Kidney tubule cell (primary cell): Measurements from ENCODE around the gene GJC1.

Experiments used
- DNase-seq: peaks from one replicate; pipeline ENCODE4 v3.0.0-alpha.2; 2018; ENCODE audit warnings: low spot score

The GJC1 gene

DNA sequence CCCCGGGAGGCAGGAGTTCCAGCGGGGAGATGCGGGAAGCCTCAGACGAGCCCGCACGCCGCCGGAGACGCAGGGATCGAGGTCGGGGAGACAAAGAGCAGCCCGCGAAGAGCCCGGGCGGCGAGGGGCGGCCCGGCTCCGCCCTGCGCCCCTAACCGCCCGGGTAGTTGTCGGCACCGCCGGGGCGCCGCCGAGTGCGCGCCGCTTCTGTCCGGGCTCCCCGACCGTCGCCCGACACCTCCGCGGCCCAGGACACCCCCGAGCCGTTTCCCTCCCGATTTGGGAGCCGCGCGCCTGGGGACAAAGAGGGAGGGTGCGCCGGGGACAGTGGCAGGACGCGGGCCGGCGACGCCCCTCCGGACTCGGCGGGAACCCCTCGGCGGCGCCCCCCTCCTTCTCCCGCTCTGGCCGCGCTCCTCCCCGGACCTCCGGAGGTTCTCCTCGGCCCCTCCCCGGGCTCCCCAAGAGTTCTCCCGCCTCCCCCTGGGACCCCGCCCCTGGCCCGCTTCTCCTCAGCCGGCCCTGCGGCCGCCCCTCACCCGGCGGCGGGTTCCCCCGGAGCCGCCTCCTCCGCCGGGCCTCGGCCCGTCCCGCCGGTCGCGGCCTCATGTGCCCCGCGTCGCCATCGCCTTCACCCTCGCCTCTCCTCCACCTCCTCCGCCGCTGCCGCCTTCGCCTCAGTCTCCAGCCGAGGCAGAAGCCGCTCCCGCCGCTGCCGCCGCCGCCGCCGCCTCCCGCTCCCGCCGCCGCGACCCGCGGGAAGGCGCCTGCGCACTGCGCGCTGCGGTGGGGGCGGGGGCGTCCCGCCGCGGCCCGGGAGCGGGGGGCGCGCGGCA lies at the start of gene GJC1:
TSS of gene GJC1 (minus strand) at position 765 of the 836 bp plus-strand sequence. CDS start 24,470 bp downstream, outside the sequence.
- peak; percentile 47 for DNase-seq

DNA sequence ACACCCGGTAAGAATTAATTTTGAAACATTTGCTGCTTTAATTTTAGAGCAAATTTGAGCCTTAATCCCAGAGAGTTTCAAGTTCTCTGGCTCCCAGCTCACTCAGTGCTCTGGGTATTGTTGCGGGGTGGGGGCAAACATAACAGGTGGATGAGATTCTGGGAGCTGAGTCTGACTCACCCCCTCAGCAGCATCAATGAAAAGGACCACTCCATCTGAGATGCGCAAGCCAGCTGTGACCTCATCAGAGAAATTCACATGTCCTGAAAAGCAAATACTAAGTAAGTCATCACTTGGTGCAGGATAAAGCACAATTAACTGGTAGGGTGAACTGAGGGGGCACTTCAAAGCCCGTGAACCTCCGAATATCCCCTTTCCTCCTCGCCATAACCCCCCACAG lies 49.3 kb upstream of the GJC1 start:
- DNase-seq: no peak

DNA sequence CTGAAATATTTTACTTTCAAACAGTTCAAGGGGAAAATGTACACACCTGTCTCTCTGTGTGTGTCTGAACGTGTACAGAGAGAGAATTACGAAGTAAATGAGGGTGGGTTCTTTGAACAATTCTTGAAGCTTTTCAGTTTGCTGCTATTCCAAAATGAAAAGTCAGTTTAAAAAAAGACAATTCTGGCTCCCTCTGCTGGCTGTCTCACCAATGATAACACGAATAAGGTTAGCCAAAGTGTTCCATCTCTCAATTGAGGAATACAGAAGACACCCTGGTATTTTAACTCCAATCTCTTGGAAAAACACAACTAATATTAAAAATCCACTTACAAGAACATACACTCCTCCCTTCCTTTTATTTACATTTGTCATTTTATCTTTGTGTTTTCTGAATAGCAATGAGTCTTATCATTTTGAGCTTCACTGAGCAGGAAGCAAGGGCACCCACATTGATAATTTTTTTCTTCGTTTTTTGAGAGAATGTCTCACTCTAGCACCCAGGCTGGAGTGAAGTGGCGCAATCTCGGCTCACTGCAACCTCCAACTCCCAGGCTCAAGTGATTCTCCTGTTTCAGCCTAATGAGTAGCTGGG lies 48.6 kb upstream of the GJC1 start:
- DNase-seq: peak; percentile 28

GRCh38 chr17:44877121-44877520 lies 47.0 kb upstream of the GJC1 start:
- no peak for DNase-seq

DNA sequence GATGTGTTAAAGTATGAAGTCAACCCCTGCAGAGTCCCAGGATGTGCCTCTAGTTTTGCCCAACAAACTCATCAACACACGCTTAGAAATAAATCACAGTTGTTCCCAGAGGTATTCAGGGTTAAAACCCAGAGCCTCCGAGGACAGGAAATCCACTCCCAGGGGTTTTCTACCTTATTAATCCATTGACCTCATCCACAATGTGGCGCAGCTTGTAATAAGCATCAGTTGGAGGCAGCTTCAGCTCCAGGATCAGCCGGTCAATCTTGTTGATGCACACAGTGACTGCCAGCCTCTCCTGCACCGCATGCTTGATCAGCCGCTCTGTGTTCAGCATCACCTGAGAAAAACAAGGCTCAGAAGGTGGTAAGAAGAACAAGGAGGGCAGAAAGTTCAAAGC lies 45.7 kb upstream of the GJC1 start:
- DNase-seq: no peak

GRCh38 chr17:44872131-44872768 lies 42.2 kb upstream of the GJC1 start:
- DNase-seq: peak; percentile 4

- no peak for DNase-seq
Measured at GRCh38 chr17:44871556-44871955, 41.5 kb upstream of the GJC1 start.

GRCh38 chr17:44867841-44868240 lies 37.8 kb upstream of the GJC1 start:
- DNase-seq: no peak

DNA sequence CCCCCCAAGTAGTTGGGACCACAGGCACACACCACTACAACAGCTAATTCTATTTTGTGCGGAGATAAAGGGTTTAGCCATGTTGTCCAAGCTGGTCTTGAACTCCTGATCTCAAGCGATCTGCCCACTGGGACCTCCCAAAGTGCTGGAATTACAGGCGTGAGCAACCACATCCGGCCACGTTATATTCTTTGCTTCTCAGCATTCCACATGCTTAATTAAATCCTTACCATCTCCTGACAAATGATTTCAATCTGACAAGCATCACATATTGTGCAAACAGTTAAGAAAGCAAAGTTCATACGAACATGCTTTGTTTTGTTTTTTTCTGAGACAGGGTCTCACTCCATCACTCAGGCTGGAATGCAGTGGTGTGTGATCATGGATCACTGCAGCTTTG lies 35.8 kb upstream of the GJC1 start:
- no peak for DNase-seq

DNA sequence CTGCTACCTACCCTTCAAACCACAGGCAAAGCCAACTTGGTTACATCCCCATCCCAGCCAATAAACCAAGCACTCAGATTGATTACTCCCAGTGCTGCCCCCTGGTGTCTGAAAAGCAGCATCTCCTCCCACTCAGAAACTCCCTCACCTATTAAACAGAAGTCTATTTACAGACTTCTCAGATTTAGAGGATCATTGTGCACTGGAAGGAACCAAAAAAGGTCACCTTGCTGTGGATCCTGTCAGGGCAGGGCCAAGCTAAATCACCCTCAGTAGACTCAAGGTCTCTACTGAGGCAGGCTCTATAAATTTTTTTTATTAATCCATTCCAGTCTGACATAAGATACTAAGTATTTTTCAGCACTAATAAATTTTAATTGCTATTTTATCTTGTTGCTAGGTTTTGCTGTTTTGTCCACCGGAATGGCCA lies 35.2 kb upstream of the GJC1 start:
- DNase-seq: peak; percentile 77

DNA sequence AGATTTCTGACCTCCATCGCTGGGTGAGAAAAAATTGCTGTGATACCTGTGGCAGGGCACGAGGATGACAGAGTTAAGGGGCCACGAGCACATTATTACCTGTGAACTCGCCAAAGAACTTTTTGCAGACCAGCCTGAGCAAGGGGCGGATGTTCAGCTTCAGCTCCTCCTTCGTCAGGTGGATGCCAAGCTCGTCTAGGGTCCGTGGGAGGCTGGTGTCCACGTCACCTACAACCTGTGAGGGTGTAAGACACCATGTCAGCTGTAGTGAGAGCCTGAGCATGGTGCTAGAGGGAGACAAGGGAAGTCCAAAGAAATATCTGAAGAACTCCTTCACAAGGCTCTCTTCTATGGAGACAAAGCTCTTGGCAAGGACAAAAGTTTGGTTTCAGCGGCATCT lies 34.7 kb upstream of the GJC1 start:
- DNase-seq: no peak

DNA sequence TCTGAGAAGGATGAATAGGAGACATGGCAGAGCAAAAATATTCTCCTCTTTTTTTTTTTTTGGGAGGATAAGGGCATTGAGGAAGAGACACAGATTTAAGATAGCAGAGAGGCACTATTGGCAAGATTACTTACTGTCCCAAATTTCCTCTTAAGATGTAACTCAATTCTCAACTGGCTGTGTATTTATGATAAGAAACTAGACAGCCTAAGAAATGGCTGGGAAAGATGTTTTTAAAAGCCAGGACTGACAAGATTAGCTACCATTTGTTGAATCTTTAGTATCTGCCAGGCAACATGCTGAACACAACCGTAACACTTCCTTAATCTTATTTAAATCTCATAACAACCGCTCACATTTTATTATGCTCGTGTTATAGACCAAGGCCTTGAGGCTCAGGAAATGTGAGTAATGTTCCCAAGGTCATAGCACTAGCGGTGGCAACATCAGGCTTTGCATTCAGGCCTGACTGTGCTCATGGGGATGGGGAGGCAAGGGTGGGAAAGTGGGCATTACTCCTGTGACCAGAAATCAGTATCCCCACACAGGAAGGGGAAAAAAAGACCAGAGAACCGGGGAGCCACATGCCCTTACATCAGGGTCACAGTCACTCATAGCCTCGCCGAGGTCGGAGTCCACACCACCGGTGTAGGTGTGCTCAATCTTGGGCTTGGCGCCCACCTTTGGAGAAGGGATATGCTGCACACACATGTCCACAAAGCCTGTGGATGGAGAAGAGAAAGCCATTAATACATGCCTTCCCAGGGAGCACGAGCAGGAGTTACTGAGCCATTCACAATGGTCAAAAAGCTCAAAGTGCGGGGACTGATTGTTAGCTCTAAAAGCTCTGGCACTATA lies 33.2 kb upstream of the GJC1 start:
- no peak for DNase-seq

GRCh38 chr17:44862278-44862914 lies 32.3 kb upstream of the GJC1 start:
- DNase-seq: no peak

DNA sequence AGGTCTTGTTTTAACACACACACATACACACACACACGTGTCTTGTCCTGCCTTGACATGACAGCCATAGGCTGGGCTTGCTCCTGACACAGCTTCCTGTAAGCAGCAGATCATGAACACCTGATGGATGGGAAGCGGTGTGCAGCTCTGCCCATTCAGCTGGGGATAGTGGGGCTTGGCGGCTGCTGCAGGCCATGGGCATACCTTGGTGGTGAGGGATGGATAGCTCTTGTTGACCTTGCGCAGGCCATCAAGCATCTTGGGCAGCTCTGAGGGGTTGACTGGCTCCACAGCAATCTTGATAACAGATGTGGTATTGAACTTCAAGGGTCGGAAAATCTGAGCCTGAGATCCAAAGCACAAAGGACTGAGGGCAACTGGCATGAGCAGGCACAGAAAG lies 29.6 kb upstream of the GJC1 start:
- no peak for DNase-seq

GRCh38 chr17:44854192-44854591 lies 24.1 kb upstream of the GJC1 start:
- DNase-seq: no peak

- DNase-seq: no peak
Measured at GRCh38 chr17:44850612-44851011, 20.5 kb upstream of the GJC1 start.

DNA sequence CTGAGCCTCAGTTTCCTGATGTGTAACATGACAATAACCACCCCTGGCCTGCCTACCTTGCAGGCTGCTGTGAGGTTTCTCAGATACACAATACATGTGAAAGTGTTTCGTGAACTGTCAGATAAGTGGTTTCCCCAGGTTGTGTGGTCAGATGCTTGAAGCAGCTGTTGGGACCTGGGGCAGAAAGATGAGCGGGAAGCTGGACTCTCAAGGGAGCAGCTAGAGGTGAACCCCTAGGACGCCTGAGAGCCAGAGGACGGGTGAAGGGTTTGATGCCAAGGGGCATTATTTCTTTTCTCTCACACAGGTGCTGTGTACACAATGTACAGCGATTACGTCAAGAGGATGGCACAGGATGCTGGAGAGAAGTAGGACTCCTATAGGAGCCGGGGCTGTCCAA lies 19.9 kb upstream of the GJC1 start:
- no peak for DNase-seq

DNA sequence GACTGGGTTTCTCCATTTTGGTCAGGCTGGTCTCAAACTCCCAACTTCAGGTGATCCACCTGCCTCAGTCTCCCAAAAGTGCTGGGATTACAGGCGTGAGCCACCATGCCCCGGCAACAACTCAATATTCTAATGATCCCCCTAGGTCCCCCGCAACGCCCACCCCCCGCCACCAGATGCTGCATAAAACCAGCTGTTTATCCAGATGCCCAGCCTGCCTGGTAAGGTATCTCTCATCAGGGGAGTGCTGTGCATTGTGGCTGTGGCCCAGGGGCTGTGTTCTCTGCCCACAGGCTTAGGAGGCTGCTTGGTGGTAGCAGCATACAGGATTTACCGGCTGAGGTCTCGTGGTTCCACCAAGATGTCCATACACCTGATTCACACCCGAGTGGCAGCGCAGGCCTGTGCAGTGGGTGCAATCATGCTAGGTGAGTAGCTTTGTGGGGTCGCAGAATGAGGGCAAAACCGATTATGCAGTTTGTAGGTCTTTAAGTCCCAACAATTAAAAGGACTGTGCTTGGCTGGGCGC lies 18.9 kb upstream of the GJC1 start:
- DNase-seq: no peak

DNA sequence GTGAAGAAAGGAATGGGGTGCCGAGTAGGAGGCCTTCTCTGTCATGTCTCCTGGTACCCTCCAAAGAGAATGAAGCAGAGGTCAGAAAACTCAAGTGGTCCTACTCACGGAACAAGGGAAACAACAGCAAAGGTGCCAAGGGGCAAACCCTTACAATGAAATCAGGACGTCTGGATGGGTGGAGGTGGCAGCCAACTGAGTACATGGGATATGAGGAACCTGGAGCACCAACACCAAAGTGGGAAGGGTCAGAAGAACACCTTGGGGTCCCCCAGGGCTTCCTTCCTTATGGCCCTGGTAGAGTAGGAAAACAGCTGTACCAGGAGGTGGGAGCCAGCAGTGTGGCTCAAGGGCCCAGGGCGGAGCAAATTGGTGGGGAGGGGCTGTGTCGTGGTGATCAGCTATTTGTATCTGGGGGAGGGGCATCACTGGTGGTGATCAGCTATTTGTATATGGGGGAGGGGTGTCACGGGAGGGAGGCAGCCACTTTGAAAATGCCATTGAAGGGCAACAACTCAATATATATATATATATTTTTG lies 18.2 kb upstream of the GJC1 start:
- no peak for DNase-seq

- DNase-seq: no peak
Measured at GRCh38 chr17:44847586-44847985, 17.5 kb upstream of the GJC1 start, which contains the start of gene HIGD1B. HIGD1B (plus strand) TSS chr17:44847883; CDS start chr17:44848153, 270 bp downstream.

GRCh38 chr17:44846206-44846605 lies 16.1 kb upstream of the GJC1 start:
- DNase-seq: no peak
